Vagina (tissue), 2 donors: ENCODE measurements around the gene METTL24. TPM values are rescaled to one million over a fixed set of nuclear protein-coding genes. Genes with fewer than 3 reads are reported as not detected.

Source experiments
- DNase-seq, 2 donors: peaks; one replicate each; pipeline ENCODE4 v3.0.0-alpha.2; 2017; ENCODE audit errors: extremely low spot score in 2 of 2
- H3K27ac ChIP-seq: fragments of 200-600 bp; sonication (generic); one replicate; pipeline ENCODE4 v1.5.1; 2019
- H3K27me3 ChIP-seq: fragments of 200-600 bp; sonication (generic); one replicate; pipeline ENCODE4 v1.5.1; 2019
- H3K36me3 ChIP-seq, 2 donors: fragments of 200-600 bp; sonication (generic); one replicate each; pipeline ENCODE4 v1.5.1; 2017 to 2019
- H3K4me1 ChIP-seq: fragments of 200-600 bp; sonication (generic); one replicate; pipeline ENCODE4 v1.5.1; 2019
- H3K4me3 ChIP-seq, 2 donors: fragments of 200-600 bp; sonication (generic); 1 replicate in 1 of 2; 2 replicates in 1 of 2; pipeline ENCODE4 v1.5.1; 2016 to 2019
- H3K9me3 ChIP-seq: fragments of 200-600 bp; sonication (generic); one replicate; pipeline ENCODE4 v1.5.1; 2019
- POLR2A ChIP-seq, 2 donors: fragments of 450-650 bp; IDR thresholded peaks; one replicate each; pipeline ENCODE4 v1.6.1; 2017; ENCODE audit warnings: antibody characterized with exemption in 2 of 2, mild to moderate bottlenecking in 2 of 2, moderate library complexity in 2 of 2
- POLR2AphosphoS5 ChIP-seq, 2 donors: sonication (generic); formaldehyde crosslinking; IDR thresholded peaks; one replicate each; pipeline ENCODE4 v1.9.0; 2017; ENCODE audit warnings: antibody characterized with exemption in 2 of 2, mild to moderate bottlenecking in 2 of 2, low read depth in 1 of 2; ENCODE audit not compliant: insufficient read depth in 1 of 2
- intact Hi-C: fragments of 100-400 bp; cut with DNase I; formaldehyde crosslinking; loops from one replicate; pipeline ENCODE4 v1.15.1; 2023
- total RNA-seq: library from RNA; depleted of rRNA; stranded (reverse); fragments of >200 nt; gene quantifications from one replicate; pipeline ENCODE4 v1.2.3, GENCODE V29; 2016
- TF ChIP-seq, protein P1 (sequence below), 3 experiments: fragments of 450-650 bp in 2 of 3; fragments of 200-600 bp in 1 of 3; sonication (generic) in 1 of 3; IDR thresholded peaks; one replicate each; pipeline ENCODE4 v1.5.1; 2017 to 2019; ENCODE audit warnings: antibody characterized with exemption in 3 of 3, mild to moderate bottlenecking in 2 of 3, moderate library complexity in 2 of 3

METTL24 gene
- total RNA-seq, 1 donor from 2014 or later = 6.6 TPM

DNA sequence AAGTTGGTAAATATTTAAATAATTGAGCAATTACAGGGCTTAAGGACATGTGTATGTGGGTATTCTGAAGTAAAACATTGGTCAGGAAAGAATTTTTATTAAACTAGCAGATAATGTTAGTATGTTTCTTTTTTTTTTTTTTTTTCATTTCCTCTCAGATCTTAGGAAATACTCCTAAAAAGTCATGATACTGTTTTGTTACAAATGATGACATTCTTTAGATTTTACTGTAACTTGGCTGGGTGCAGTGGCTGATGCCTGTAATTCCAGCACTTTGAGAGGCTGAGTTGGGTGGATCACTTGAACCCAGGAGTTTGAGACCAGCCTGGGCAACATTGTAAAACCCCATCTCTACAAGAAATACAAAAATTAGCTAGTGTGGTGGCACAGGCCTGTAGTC is 136.4 kb downstream of the METTL24 start:
- no peak for TF ChIP-seq POLR2AphosphoS5 (IDR thresholded peaks at IDR 0.05; ENCODE audit: insufficient read depth in 1 of 2, low read depth in 1 of 2)
- TF ChIP-seq, protein P1, sequence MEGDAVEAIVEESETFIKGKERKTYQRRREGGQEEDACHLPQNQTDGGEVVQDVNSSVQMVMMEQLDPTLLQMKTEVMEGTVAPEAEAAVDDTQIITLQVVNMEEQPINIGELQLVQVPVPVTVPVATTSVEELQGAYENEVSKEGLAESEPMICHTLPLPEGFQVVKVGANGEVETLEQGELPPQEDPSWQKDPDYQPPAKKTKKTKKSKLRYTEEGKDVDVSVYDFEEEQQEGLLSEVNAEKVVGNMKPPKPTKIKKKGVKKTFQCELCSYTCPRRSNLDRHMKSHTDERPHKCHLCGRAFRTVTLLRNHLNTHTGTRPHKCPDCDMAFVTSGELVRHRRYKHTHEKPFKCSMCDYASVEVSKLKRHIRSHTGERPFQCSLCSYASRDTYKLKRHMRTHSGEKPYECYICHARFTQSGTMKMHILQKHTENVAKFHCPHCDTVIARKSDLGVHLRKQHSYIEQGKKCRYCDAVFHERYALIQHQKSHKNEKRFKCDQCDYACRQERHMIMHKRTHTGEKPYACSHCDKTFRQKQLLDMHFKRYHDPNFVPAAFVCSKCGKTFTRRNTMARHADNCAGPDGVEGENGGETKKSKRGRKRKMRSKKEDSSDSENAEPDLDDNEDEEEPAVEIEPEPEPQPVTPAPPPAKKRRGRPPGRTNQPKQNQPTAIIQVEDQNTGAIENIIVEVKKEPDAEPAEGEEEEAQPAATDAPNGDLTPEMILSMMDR (IDR thresholded peaks at IDR 0.05) = no peak
- no peak for TF ChIP-seq POLR2A (IDR thresholded peaks at IDR 0.05)
- Histone ChIP-seq H3K27me3 (no peaks in the 10 kb centered on the region), H3K4me1 (no peaks in the 10 kb centered on the region), H3K36me3 (peaks cover 0 to 51% of the 10 kb centered on the region in 2 donors), H3K4me3 (no peak overlapping the region), H3K9me3 (no peaks in the 10 kb centered on the region), H3K27ac (no peak overlapping the region)
- intact Hi-C loops = no loop called here
- no peak for DNase-seq

DNA sequence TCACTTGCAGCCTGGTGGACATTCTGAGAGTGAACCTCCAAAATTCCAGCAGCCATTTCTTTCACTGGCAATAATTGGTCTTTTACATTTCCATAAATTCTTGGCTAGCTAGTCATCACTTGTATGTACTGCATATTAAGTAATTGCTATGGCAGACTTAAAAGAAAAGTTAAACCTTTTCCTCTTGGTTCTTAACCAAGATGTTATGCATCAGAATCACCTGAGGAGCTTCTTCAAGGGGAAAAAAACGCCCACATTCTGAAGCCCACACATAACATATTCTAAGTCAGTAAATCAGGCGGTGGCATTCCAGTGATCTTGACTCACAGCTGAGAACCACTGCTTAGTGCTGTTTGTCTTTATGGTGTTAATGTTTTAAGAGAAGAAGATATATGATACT is 140.9 kb downstream of the METTL24 start:
- Histone ChIP-seq H3K4me3 (no peak overlapping the region), H3K4me1 (no peaks in the 10 kb centered on the region), H3K27me3 (no peaks in the 10 kb centered on the region), H3K9me3 (no peaks in the 10 kb centered on the region), H3K36me3 (peaks cover 0 to 68% of the 10 kb centered on the region in 2 donors), H3K27ac (no peak overlapping the region)
- TF ChIP-seq, protein P1 (IDR thresholded peaks at IDR 0.05) = no peak
- TF ChIP-seq POLR2A (IDR thresholded peaks at IDR 0.05) = no peak
- no peak for TF ChIP-seq POLR2AphosphoS5 (IDR thresholded peaks at IDR 0.05; ENCODE audit: insufficient read depth in 1 of 2, low read depth in 1 of 2)
- intact Hi-C loops = no loop called here
- no peak for DNase-seq

DNA sequence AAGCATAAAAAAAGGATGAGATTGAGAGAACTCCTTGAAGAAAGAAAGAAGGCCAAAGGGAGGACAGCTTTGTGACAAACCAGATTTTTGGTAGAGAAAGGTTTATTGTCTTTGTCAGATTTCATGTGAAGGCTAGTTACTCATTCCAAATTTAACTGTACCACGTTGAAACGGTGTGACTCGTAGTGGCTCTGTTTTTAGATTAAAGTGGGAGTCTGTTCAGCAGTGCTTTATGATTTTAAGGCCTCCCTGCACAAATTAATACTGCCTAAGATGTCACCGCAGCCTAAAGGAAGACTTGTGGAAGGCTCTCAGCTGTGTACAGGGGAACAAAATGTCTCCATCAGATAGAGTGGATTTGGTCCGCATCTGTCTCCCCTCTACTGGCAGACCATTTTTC is 142.0 kb downstream of the METTL24 start:
- Histone ChIP-seq H3K9me3 (no peaks in the 10 kb centered on the region), H3K36me3 (peaks cover 0 to 73% of the 10 kb centered on the region in 2 donors), H3K27me3 (no peaks in the 10 kb centered on the region), H3K4me3 (no peak overlapping the region), H3K27ac (no peak overlapping the region), H3K4me1 (no peaks in the 10 kb centered on the region)
- TF ChIP-seq, protein P1 (IDR thresholded peaks at IDR 0.05) = no peak
- TF ChIP-seq POLR2A (IDR thresholded peaks at IDR 0.05) = no peak
- TF ChIP-seq POLR2AphosphoS5 (IDR thresholded peaks at IDR 0.05; ENCODE audit: insufficient read depth in 1 of 2, low read depth in 1 of 2) = no peak
- intact Hi-C loops = no loop called here
- no peak for DNase-seq

DNA sequence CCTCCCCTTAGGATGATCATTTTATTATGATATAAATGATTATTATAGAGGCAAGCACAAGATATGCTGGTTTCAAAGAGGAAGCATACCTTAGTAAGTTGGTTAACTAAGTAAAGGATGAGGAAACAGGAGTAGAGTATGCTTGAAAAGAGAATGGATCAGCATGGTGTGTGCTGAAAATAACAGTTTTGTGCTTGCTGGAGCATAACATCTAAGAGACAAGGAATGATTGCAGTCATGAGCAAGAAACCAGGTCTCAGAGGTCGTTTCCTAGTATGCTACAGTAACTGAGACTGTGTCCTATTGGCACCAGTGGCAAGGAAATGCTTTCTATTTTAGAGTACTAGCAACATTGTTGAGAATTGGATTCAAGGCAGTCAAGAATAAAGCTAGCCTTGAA is 143.8 kb downstream of the METTL24 start:
- Histone ChIP-seq H3K27me3 (no peaks in the 10 kb centered on the region), H3K9me3 (no peaks in the 10 kb centered on the region), H3K4me1 (no peaks in the 10 kb centered on the region), H3K4me3 (no peak overlapping the region), H3K27ac (no peak overlapping the region), H3K36me3 (peaks cover 0 to 64% of the 10 kb centered on the region in 2 donors)
- no peak for DNase-seq
- intact Hi-C loops = no loop called here
- TF ChIP-seq POLR2AphosphoS5 (IDR thresholded peaks at IDR 0.05; ENCODE audit: insufficient read depth in 1 of 2, low read depth in 1 of 2) (no peak), POLR2A (IDR thresholded peaks at IDR 0.05) (no peak)
- TF ChIP-seq, protein P1 (IDR thresholded peaks at IDR 0.05) = no peak

DNA sequence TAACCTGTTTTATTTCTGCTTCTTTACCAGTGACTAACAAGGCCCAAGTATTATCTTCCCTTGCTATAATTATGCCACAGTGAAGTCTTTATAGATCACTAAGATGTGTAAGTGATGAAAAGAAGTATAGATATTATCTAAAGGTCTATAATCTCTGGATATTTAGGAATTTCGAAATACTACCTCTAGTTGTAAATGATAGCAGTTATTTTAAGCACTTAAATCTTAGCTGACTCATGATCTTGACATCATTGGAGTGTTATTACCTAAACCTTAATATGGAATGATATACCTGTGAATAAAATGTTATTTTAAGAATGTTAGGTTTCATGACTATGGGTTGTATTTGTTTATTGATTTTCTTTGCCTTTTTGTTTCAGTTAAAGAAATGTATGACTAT is 146.4 kb downstream of the METTL24 start:
- intact Hi-C loops = no loop called here
- DNase-seq = no peak
- Histone ChIP-seq H3K36me3 (peaks cover 0 to 44% of the 10 kb centered on the region in 2 donors), H3K4me1 (no peaks in the 10 kb centered on the region), H3K27ac (no peak overlapping the region), H3K9me3 (no peaks in the 10 kb centered on the region), H3K4me3 (no peak overlapping the region), H3K27me3 (no peaks in the 10 kb centered on the region)
- TF ChIP-seq POLR2AphosphoS5 (IDR thresholded peaks at IDR 0.05; ENCODE audit: insufficient read depth in 1 of 2, low read depth in 1 of 2) (no peak), POLR2A (IDR thresholded peaks at IDR 0.05) (no peak)
- TF ChIP-seq, protein P1 (IDR thresholded peaks at IDR 0.05) = no peak
